ENCODE measurements around the gene APCS. TPM values are rescaled to one million over a fixed set of nuclear protein-coding genes. Genes with fewer than 3 reads are reported as not detected.

APCS gene, protein sequence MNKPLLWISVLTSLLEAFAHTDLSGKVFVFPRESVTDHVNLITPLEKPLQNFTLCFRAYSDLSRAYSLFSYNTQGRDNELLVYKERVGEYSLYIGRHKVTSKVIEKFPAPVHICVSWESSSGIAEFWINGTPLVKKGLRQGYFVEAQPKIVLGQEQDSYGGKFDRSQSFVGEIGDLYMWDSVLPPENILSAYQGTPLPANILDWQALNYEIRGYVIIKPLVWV
- not detected for total RNA-seq

DNA sequence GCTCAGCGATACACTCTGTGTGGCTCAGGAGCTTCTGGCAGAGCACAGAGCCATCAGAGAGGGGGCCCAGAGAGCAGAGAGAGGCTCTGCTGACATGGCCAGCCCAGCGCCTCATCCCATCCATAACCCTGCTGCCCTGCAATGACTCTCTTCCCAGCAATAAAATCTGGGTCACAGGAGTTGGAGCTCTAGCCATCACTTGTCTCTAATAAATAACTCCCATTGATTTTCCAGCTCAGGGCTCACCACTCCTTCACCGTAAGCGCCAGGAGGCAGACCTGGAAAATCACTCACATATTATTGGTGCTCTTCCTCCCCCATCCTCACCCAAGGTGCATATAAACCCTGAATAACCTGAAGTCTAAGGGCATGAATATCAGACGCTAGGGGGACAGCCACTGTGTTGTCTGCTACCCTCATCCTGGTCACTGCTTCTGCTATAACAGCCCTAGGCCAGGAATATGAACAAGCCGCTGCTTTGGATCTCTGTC, at the start of gene APCS:
APCS (plus strand) TSS at position 366 of the 491 bp plus-strand sequence; CDS start at position 462, 96 bp downstream.
- Mint-ChIP-seq H3K27ac (no peak within 1 kb of the TSS), H3K4me3 (no peak within 1 kb of the TSS), H3K4me1 (no peaks in the 10 kb centered on the region), H3K36me3 (ENCODE audit: low read depth) (no peaks in the 10 kb centered on the region), H3K9me3 (no peaks in the 10 kb centered on the region), H3K27me3 (peaks cover 51% of the 10 kb centered on the region)
- ATAC-seq (replicated peaks): no peak

DNA sequence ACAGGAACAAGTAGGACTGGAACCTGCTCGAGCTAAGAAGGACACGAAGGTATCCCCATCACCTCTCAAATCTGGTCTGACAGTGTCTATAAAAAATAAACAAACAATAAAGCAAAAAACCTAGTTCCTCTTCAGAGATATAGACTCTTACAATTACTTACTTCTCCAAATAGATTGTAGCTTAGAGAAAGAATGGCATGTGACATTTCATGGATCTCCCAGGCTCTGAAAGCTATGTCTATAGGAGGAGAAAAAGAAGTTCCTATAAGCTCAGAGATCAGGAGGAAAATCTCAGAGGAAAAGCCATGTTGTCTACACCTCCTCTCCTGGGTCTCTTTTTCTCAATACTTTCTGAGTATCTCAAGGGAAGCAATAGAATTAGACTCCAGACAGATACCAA, 39.5 kb upstream of the APCS start:
- no peaks in the 10 kb centered on the region for H3K36me3 Mint-ChIP-seq (ENCODE audit: low read depth)
- H3K27me3 Mint-ChIP-seq: peaks cover 23% of the 10 kb centered on the region
- ATAC-seq (replicated peaks): no peak
- no peaks in the 10 kb centered on the region for H3K9me3 Mint-ChIP-seq
- no peaks in the 10 kb centered on the region for H3K4me1 Mint-ChIP-seq
- no peak overlapping the region for H3K27ac Mint-ChIP-seq
- no peak overlapping the region for H3K4me3 Mint-ChIP-seq

DNA sequence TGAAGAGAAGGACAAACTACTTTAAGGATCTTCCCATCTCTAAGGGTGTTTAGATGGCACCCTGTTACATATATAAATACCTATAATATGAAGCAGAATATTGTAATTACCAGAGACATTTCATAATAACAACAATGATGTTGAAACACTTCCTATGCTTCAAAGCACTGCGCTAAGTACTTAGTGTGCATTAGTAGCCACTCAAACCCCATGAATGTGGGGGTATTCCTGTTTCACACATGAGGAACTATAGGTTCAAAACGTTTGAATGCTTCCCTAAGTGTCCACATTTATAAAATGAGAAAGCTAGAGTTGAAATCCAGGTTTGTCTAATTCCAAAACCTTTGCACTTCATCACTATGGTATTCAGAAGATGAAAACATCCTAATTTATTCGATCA, 33.4 kb upstream of the APCS start:
- Mint-ChIP-seq H3K4me3 (no peak overlapping the region), H3K36me3 (ENCODE audit: low read depth) (no peaks in the 10 kb centered on the region), H3K27me3 (peaks cover 21% of the 10 kb centered on the region), H3K9me3 (no peaks in the 10 kb centered on the region), H3K4me1 (no peaks in the 10 kb centered on the region), H3K27ac (no peak overlapping the region)
- no peak for ATAC-seq (replicated peaks)

DNA sequence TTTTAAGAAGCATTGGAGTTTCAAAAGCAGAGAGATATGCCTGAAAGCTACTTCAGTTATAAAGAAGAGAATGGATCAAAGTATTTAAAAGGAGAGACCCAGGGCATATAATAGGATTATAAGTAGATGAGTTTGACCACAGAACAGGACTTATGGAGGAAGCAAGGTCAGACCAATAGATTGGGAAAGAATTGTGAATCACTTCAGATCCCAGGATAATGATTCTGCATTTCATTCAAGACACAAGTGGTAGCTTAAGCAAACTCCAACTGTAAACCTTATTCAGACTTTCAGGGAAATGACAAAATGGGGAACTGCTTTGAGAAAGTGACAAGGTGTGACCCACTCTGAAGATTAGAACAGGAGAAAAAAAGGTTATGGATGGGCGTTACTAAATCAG, 32.9 kb upstream of the APCS start:
- no peak for ATAC-seq (replicated peaks)
- Mint-ChIP-seq H3K4me1 (no peaks in the 10 kb centered on the region), H3K36me3 (ENCODE audit: low read depth) (no peaks in the 10 kb centered on the region), H3K27me3 (peaks cover 21% of the 10 kb centered on the region), H3K27ac (no peak overlapping the region), H3K9me3 (no peaks in the 10 kb centered on the region), H3K4me3 (no peak overlapping the region)

DNA sequence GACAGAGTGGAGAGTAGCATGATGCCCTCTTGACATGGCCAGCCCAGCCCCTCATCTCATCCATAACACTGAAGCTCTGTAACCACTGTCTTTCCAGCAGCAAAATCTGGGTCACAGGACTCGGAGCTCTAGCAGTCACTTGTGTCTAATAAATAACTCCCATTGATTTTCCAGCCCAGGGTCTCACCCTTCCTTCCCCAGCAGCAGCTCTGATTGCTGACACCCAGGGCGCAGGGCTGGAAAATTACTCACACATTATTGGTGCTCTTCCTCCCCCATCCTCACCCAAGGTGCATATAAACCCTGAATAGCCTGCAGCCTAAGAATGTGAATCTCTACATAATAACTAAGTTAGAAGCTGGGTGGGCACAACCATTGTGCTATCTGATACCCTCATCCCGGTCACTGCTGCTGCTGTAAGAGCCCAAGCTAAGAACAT, 30.7 kb upstream of the APCS start:
- Mint-ChIP-seq H3K36me3 (ENCODE audit: low read depth) (no peaks in the 10 kb centered on the region), H3K9me3 (no peaks in the 10 kb centered on the region), H3K27ac (no peak overlapping the region), H3K4me1 (no peaks in the 10 kb centered on the region), H3K4me3 (no peak overlapping the region), H3K27me3 (peaks cover 15% of the 10 kb centered on the region)
- no peak for ATAC-seq (replicated peaks)

DNA sequence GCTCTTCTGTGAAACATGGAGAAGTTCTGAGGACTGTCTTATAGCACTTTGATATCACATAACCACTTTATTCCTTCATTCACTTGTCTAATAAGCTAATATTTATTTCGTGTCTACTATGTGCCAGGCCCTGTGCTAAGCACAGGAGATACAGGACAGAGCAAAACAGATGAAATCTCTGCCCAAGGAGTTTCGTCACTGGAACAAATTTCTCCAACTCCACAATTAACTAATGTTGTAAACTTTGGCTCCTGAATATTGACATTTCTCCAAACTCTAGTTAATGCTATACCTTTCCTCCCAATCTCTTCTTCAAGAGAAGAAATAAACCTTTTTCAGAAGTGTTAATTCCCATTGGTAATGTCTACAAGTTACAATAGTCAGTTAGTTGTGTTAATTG, 27.0 kb upstream of the APCS start:
- no peaks in the 10 kb centered on the region for H3K4me1 Mint-ChIP-seq
- H3K27ac Mint-ChIP-seq: no peak overlapping the region
- H3K4me3 Mint-ChIP-seq: no peak overlapping the region
- no peak for ATAC-seq (replicated peaks)
- no peaks in the 10 kb centered on the region for H3K36me3 Mint-ChIP-seq (ENCODE audit: low read depth)
- peaks cover 3% of the 10 kb centered on the region for H3K9me3 Mint-ChIP-seq
- peaks cover 19% of the 10 kb centered on the region for H3K27me3 Mint-ChIP-seq

DNA sequence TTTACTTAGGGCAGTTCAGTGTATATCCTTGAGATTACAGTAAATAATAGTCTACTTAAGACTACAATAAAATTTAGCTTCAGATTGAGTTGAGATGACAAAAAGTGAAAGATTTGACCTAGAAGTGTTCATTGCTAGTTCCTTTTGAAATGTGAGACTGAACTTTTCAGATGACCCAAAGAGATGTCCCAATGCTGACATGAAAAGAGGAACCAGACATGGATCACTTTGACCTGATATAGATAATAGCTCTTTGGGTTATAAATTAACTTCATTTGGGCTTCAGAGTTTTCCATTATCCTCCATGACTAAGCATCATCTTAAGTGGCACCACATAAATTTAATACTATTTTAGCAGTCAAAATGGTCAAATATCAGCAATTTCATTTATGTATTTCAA, 26.1 kb upstream of the APCS start:
- no peak for ATAC-seq (replicated peaks)
- Mint-ChIP-seq H3K36me3 (ENCODE audit: low read depth) (no peaks in the 10 kb centered on the region), H3K27ac (no peak overlapping the region), H3K4me3 (no peak overlapping the region), H3K4me1 (no peaks in the 10 kb centered on the region), H3K27me3 (peaks cover 19% of the 10 kb centered on the region), H3K9me3 (peaks cover 3% of the 10 kb centered on the region)

DNA sequence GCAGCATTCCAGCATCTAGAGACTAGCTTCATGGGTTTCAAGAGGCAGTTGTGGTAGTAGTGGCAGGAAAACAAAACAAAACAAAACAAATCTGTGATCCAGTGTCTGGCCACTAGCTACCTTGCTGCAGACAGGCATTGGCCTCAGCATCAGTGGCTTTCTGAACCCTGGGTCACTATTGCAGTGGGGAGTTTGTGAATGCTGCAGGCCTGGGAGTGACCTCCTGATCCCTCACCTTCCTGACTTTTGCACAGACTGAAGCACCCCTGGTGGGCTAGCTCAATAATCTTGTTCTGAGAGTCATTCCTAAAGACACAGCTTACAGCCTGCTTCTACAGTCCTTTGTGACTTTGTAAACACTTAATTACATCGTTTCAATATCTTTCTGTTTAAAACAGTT, 24.9 kb upstream of the APCS start:
- Mint-ChIP-seq H3K4me1 (no peaks in the 10 kb centered on the region), H3K4me3 (no peak overlapping the region), H3K36me3 (ENCODE audit: low read depth) (no peaks in the 10 kb centered on the region), H3K27me3 (peaks cover 19% of the 10 kb centered on the region), H3K27ac (no peak overlapping the region), H3K9me3 (peaks cover 3% of the 10 kb centered on the region)
- ATAC-seq (replicated peaks): no peak

DNA sequence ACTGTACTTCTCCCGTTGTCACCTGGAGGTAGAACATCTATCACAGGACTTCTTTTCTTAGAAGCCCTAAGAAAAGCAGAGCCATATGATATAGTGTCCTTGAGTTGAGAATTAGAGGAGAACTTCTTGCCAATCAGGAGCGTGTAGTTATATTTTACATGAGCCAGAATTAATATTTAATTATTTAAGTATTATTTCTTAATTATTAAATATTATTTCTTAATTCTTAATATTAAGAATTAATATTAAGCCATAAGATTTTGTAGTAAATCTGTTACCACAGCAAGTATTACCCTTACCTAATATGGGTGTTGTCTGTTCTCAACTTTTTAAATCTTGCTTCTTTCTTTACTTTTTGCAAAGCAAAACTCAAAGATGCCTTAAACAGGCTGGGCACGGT, 10.2 kb upstream of the APCS start:
- Mint-ChIP-seq H3K27ac (no peak overlapping the region), H3K4me3 (no peak overlapping the region), H3K9me3 (no peaks in the 10 kb centered on the region), H3K4me1 (no peaks in the 10 kb centered on the region), H3K36me3 (ENCODE audit: low read depth) (no peaks in the 10 kb centered on the region), H3K27me3 (peaks cover 23% of the 10 kb centered on the region)
- no peak for ATAC-seq (replicated peaks)

DNA sequence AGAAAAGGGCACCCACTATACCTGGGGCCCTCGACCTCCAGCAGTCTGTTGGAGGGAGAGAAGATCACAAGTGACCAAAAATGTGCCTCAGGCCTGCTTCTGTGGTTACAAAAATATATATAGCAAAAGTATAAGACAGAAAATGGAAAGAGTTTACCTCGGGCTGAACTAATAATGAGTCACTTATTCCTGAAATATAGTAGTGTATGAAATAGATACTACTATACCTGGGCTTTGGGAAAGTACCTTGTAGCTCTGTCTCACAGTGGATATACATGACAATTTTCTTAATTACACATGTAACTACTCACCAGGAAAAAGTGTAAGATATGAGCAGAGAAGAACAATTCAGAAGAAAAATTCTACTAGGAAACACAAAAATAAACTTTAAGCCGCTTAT, 7.3 kb upstream of the APCS start:
- Mint-ChIP-seq H3K27me3 (peaks cover 31% of the 10 kb centered on the region), H3K4me3 (no peak overlapping the region), H3K9me3 (no peaks in the 10 kb centered on the region), H3K4me1 (no peaks in the 10 kb centered on the region), H3K36me3 (ENCODE audit: low read depth) (no peaks in the 10 kb centered on the region), H3K27ac (no peak overlapping the region)
- no peak for ATAC-seq (replicated peaks)

DNA sequence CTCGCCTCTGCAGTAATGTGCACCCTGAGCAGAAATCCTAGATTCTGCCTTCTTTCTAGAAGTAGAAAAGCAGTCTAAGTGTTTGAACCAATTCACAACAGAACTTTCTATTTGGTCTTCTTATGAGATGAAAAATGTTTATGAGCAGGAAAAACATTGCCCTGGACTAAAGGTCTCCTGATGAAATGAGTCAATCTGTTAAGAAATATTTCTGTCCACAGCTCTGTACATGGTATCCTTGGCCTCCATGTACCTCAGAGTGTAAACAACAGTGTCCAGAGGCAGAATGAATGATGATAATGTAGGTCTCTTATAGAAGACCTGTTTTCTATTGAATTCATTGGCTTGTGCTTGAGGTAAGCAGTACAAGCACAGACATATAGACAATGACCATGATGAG, 6.2 kb upstream of the APCS start:
- H3K36me3 Mint-ChIP-seq (ENCODE audit: low read depth): no peaks in the 10 kb centered on the region
- no peaks in the 10 kb centered on the region for H3K4me1 Mint-ChIP-seq
- no peak overlapping the region for H3K27ac Mint-ChIP-seq
- H3K27me3 Mint-ChIP-seq: peaks cover 34% of the 10 kb centered on the region
- no peak for ATAC-seq (replicated peaks)
- no peak overlapping the region for H3K4me3 Mint-ChIP-seq
- no peaks in the 10 kb centered on the region for H3K9me3 Mint-ChIP-seq

DNA sequence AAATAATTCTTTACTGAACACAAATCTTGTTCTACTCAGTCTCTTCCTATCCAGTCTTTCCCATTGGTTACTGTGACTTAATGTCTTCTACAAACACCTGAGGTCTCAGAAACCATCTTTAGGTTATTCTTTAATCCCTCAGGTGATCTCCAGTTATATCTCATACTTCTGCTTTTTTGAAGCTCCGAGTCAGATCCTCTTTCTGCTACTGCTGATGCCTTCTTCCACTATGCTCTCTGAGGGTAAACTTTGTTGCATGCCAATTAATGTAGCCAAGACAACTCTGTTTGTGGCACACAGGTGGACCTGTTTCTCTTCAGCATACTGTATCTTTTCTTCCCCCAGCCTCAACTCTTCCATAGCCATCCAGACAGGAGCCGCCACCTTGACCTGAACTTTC, 3.1 kb upstream of the APCS start:
- no peak for ATAC-seq (replicated peaks)
- no peaks in the 10 kb centered on the region for H3K9me3 Mint-ChIP-seq
- peaks cover 36% of the 10 kb centered on the region for H3K27me3 Mint-ChIP-seq
- no peaks in the 10 kb centered on the region for H3K4me1 Mint-ChIP-seq
- no peak overlapping the region for H3K27ac Mint-ChIP-seq
- no peak overlapping the region for H3K4me3 Mint-ChIP-seq
- no peaks in the 10 kb centered on the region for H3K36me3 Mint-ChIP-seq (ENCODE audit: low read depth)

DNA sequence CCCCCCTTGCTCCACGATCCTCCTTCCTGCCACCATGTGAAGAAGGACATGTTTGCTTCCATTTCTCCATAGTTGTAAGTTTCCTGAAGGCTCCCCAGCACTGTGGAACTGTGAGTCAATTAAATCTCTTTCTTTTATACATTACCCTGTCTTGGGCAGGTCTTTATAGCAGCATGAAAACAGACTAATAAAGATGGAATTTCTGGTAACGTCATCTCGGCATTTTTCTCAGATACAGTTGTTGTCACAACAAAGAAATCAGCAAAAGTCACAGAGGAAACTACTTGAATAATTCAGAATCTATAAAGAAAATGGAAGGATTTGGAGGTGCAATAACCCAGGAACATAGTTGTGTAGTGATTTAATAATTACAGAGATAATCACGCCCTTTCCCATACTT, 4.4 kb downstream of the APCS start:
- no peaks in the 10 kb centered on the region for H3K36me3 Mint-ChIP-seq (ENCODE audit: low read depth)
- ATAC-seq (replicated peaks): no peak
- H3K27me3 Mint-ChIP-seq: peaks cover 40% of the 10 kb centered on the region
- no peaks in the 10 kb centered on the region for H3K9me3 Mint-ChIP-seq
- H3K27ac Mint-ChIP-seq: no peak overlapping the region
- no peak overlapping the region for H3K4me3 Mint-ChIP-seq
- H3K4me1 Mint-ChIP-seq: no peaks in the 10 kb centered on the region

DNA sequence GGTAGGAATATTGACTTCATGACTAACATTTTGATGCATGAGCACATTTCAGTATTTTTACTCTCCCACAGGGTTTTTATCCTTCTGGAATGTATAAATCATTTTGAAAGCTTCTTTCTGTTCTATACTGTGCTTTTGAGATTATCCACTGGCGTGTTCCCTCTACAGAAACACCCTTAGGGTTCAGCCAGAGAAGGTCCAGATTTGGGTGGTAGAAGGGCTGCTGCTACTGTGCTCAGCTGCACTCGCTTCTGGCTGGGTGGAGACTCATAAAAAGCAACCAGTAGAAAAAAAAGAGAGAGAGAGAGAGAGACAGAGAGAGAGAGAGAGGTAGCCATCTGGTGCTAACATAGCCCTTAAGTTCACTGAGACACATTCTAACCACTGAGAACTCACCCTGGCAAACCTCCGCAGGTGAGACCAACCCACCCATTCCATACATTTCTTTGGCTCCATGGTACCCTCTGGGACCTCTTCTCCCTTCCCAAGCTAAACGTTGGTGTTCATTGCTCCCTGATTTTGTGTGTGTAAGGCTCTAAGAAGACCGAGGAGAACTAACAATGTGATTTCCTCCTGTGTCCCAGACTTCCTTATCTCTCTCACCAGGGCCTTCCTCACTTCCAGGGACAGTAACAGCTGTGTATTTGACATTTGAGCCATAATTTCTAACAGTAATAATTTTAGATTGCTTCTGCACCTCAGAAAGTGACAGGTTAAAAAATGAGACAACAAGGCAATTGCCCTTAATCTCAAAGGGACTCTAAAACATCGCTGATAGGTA, 7.2 kb downstream of the APCS start:
- ATAC-seq (replicated peaks): no peak
- Mint-ChIP-seq H3K27ac (no peak overlapping the region), H3K9me3 (no peaks in the 10 kb centered on the region), H3K4me3 (no peak overlapping the region), H3K27me3 (peaks cover 51% of the 10 kb centered on the region), H3K4me1 (no peaks in the 10 kb centered on the region), H3K36me3 (ENCODE audit: low read depth) (no peaks in the 10 kb centered on the region)

DNA sequence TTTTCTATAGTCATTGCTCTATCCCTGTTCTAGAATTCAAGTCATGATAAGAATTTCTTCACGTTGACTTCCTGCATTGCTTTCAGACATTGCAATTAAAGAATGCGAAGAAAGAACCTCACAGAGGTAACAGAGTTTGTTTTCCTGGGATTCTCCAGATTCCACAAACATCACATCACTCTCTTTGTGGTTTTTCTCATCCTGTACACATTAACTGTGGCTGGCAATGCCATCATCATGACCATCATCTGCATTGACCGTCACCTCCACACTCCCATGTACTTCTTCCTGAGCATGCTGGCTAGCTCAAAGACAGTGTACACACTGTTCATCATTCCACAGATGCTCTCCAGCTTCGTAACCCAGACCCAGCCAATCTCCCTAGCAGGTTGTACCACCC, 10.6 kb downstream of the APCS start:
- no peaks in the 10 kb centered on the region for H3K4me1 Mint-ChIP-seq
- no peak for ATAC-seq (replicated peaks)
- no peaks in the 10 kb centered on the region for H3K36me3 Mint-ChIP-seq (ENCODE audit: low read depth)
- H3K27ac Mint-ChIP-seq: no peak overlapping the region
- peaks cover 61% of the 10 kb centered on the region for H3K27me3 Mint-ChIP-seq
- no peaks in the 10 kb centered on the region for H3K9me3 Mint-ChIP-seq
- no peak overlapping the region for H3K4me3 Mint-ChIP-seq

All from activated T-helper 17 cell treated with anti-CD3 and anti-CD28 coated beads, Interleukin-2, amount 50 U/mL, for 72 hours (primary cell).